Gastroesophageal sphincter (tissue), 4 donors: ENCODE measurements around the gene SETMAR. TPM values are rescaled to one million over a fixed set of nuclear protein-coding genes. Genes with fewer than 3 reads are reported as not detected.

ENCODE experiments used
- ATAC-seq: fragments of 150-250 bp; one replicate; pipeline ENCODE4 v1.9.1; 2016; ENCODE audit warnings: mild to moderate bottlenecking, moderate library complexity
- H3K27ac ChIP-seq, 4 donors: fragments of 200-600 bp; sonication (generic) in 3 of 4; 1 replicate in 3 of 4; 2 replicates in 1 of 4; pipeline ENCODE4 v1.5.1; 2016 to 2019
- H3K27me3 ChIP-seq: fragments of 200-600 bp; sonication (generic); one replicate; pipeline ENCODE4 v1.5.1; 2019
- H3K36me3 ChIP-seq, 2 donors: fragments of 200-600 bp; sonication (generic); one replicate each; pipeline ENCODE4 v1.5.1; 2019; ENCODE audit warnings: control low read depth in 1 of 2
- H3K4me1 ChIP-seq, 3 donors: fragments of 200-600 bp; sonication (generic); 1 replicate in 2 of 3; 2 replicates in 1 of 3; pipeline ENCODE4 v1.5.1; 2016 to 2019; ENCODE audit warnings: control low read depth in 2 of 3
- H3K4me3 ChIP-seq, 2 donors: fragments of 200-600 bp; sonication (generic); one replicate each; pipeline ENCODE4 v1.5.1; 2019; ENCODE audit warnings: mild to moderate bottlenecking in 1 of 2, moderate library complexity in 1 of 2
- H3K9me3 ChIP-seq, 3 donors: fragments of 200-600 bp; sonication (generic); one replicate each; pipeline ENCODE4 v1.5.1; 2017 to 2019; ENCODE audit warnings: control low read depth in 2 of 3
- EP300 ChIP-seq: sonication (generic); formaldehyde crosslinking; IDR thresholded peaks from one replicate; pipeline ENCODE4 v1.6.1; 2017; ENCODE audit warnings: antibody characterized with exemption, mild to moderate bottlenecking
- POLR2A ChIP-seq, 2 donors: fragments of 450-650 bp; IDR thresholded peaks; one replicate each; pipeline ENCODE4 v1.6.1; 2017; ENCODE audit warnings: antibody characterized with exemption in 2 of 2, mild to moderate bottlenecking in 2 of 2, moderate library complexity in 1 of 2
- POLR2AphosphoS5 ChIP-seq: sonication (generic); formaldehyde crosslinking; IDR thresholded peaks from one replicate; pipeline ENCODE4 v1.6.1; 2017; ENCODE audit warnings: antibody characterized with exemption
- WGBS, 2 donors: methylation state at CpG; one replicate each; pipeline ENCODE4 v1.1.5; 2018; ENCODE audit warnings: low coverage in 1 of 2; 5-methylcytosine and 5-hydroxymethylcytosine counted together
- total RNA-seq, 4 donors: library from RNA; depleted of rRNA; stranded (reverse); fragments of >200 nt; gene quantifications; one replicate each; pipeline ENCODE4 v1.1.0, GENCODE V29; 2016
- TF ChIP-seq, protein P1 (sequence below), 4 experiments: fragments of 200-600 bp in 2 of 4; fragments of 450-650 bp in 2 of 4; sonication (generic) in 1 of 4; IDR thresholded peaks; one replicate each; pipeline ENCODE4 v1.5.1; 2017 to 2019; ENCODE audit warnings: antibody characterized with exemption in 4 of 4, mild to moderate bottlenecking in 2 of 4, moderate library complexity in 2 of 4

The SETMAR gene
- total RNA-seq, 4 donors from 2014 or later, result 24.4 to 43.4 (median 26.8) TPM

GRCh38 chr3:4350789-4351163 is 47.6 kb downstream of the SETMAR start:
- H3K4me3 ChIP-seq, result peak overlapping the region; percentile 26 to 41
- ATAC-seq, result peak; percentile 73
- H3K27me3 ChIP-seq, result no peaks in the 10 kb centered on the region
- 0% methylated on average over 2 of the region's 2 CpGs for WGBS, 2 donors
- H3K27ac ChIP-seq, result peak overlapping the region; percentile 47 to 78 (median 58)
- no peaks in the 10 kb centered on the region for H3K9me3 ChIP-seq
- TF ChIP-seq EP300 (no peak), POLR2A (IDR thresholded peaks at IDR 0.05) (peak in 1 of 2 donors; percentile 15), POLR2AphosphoS5 (peak; percentile 32)
- TF ChIP-seq, protein P1, sequence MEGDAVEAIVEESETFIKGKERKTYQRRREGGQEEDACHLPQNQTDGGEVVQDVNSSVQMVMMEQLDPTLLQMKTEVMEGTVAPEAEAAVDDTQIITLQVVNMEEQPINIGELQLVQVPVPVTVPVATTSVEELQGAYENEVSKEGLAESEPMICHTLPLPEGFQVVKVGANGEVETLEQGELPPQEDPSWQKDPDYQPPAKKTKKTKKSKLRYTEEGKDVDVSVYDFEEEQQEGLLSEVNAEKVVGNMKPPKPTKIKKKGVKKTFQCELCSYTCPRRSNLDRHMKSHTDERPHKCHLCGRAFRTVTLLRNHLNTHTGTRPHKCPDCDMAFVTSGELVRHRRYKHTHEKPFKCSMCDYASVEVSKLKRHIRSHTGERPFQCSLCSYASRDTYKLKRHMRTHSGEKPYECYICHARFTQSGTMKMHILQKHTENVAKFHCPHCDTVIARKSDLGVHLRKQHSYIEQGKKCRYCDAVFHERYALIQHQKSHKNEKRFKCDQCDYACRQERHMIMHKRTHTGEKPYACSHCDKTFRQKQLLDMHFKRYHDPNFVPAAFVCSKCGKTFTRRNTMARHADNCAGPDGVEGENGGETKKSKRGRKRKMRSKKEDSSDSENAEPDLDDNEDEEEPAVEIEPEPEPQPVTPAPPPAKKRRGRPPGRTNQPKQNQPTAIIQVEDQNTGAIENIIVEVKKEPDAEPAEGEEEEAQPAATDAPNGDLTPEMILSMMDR (IDR thresholded peaks at IDR 0.05), result peak; percentile 55 to 79 (median 75)
- peaks cover 0 to 21% (median 5%) of the 10 kb centered on the region in 3 donors for H3K4me1 ChIP-seq
- no peaks in the 10 kb centered on the region for H3K36me3 ChIP-seq

- Histone ChIP-seq H3K27ac (peak overlapping the region; percentile 47 to 78 (median 58)), H3K4me3 (peak overlapping the region; percentile 26 to 41), H3K9me3 (no peaks in the 10 kb centered on the region), H3K4me1 (peaks cover 0 to 26% (median 5%) of the 10 kb centered on the region in 3 donors), H3K36me3 (no peaks in the 10 kb centered on the region), H3K27me3 (no peaks in the 10 kb centered on the region)
- TF ChIP-seq, protein P1 (IDR thresholded peaks at IDR 0.05), result peak in 1 of 4 experiments; percentile 2
- TF ChIP-seq POLR2A (IDR thresholded peaks at IDR 0.05) (no peak), POLR2AphosphoS5 (no peak), EP300 (no peak)
- peak; percentile 29 for ATAC-seq
- WGBS, 2 donors, result 28 to 52% methylated on average over 11 of the region's 11 CpGs
Measured at GRCh38 chr3:4351164-4351855, 48.1 kb downstream of the SETMAR start.

DNA sequence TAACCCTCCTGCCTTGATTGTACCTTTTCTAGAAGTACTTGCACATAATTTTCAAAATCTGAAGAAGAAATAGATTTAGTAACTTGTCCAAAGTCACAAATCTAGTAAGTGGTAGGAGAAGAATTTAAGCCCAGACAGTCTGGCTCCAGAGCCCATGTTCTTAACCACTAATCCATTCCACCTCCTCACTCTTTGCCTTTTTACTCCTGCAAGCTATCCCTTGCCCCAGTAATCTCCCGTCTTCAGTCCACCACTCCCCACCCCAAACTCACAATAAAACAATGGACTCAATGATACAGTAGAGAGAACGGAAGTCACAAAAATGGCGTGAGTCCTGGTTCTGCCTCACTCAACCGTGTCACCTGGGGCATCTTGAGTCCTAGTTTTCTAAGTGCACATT is 48.7 kb downstream of the SETMAR start:
- Histone ChIP-seq H3K27ac (peak overlapping the region in 3 of 4 donors; percentile 47 to 78 (median 66)), H3K9me3 (no peaks in the 10 kb centered on the region), H3K4me3 (no peak overlapping the region), H3K4me1 (peaks cover 2 to 32% (median 5%) of the 10 kb centered on the region in 3 donors), H3K36me3 (no peaks in the 10 kb centered on the region), H3K27me3 (no peaks in the 10 kb centered on the region)
- ATAC-seq, result no peak
- TF ChIP-seq POLR2AphosphoS5 (no peak), POLR2A (IDR thresholded peaks at IDR 0.05) (no peak)
- TF ChIP-seq, protein P1 (IDR thresholded peaks at IDR 0.05), result no peak
- WGBS, 2 donors, result 92 to 96% methylated on average over 2 to 4 of the region's 4 CpGs

GRCh38 chr3:4355401-4356219 is 52.4 kb downstream of the SETMAR start:
- Histone ChIP-seq H3K36me3 (no peaks in the 10 kb centered on the region), H3K4me3 (no peak overlapping the region), H3K9me3 (no peaks in the 10 kb centered on the region), H3K4me1 (peaks cover 3 to 45% (median 5%) of the 10 kb centered on the region in 3 donors), H3K27me3 (no peaks in the 10 kb centered on the region), H3K27ac (peak overlapping the region in 3 of 4 donors; percentile 25 to 45 (median 28))
- TF ChIP-seq, protein P1 (IDR thresholded peaks at IDR 0.05), result no peak
- TF ChIP-seq POLR2A (IDR thresholded peaks at IDR 0.05), result no peak
- TF ChIP-seq POLR2AphosphoS5, result no peak
- TF ChIP-seq EP300, result no peak
- WGBS, 2 donors, result 40 to 45% methylated on average over 5 to 6 of the region's 6 CpGs
- no peak for ATAC-seq
